H1 (cell line): Measurements from ENCODE around the gene TPM1. TPM values are rescaled to one million over a fixed set of nuclear protein-coding genes. Genes with fewer than 3 reads are reported as not detected.

ENCODE experiments used
- CHD2 ChIP-seq: IDR thresholded peaks from 2 replicates; pipeline ENCODE4 v1.6.1; 2012; ENCODE audit warnings: low read length, improper control_type of control experiment
- RFX5 ChIP-seq: IDR thresholded peaks from 2 replicates; pipeline ENCODE4 v1.6.1; 2011; ENCODE audit warnings: low read depth, low read length, improper control_type of control experiment, borderline replicate concordance
- TAF7 ChIP-seq: optimal IDR thresholded peaks from 2 replicates; pipeline ENCODE3; 2011; ENCODE audit warnings: low read depth, mild to moderate bottlenecking, inconsistent platforms, low read length, moderate library complexity, borderline replicate concordance
- polyA plus RNA-seq, 7 experiments: library from polyadenylated mRNA; depleted of rRNA in 3 of 7; stranded (reverse) in 5 of 7; unstranded in 2 of 7; fragments of >200 nt in 5 of 7; fragments of 200-250 nt in 2 of 7; gene quantifications; 1 replicate in 5 of 7; 2 replicates in 1 of 7; 4 replicates in 1 of 7; pipeline versions ENCODE4 v1.2.1 to v1.2.3, GENCODE V29; 2011 to 2013; ENCODE audit warnings: missing spikeins in 2 of 7, mixed read lengths in 2 of 7
- total RNA-seq: library from RNA; stranded (reverse); fragmentation: NEBNext Ultra II Directional; extraction: Animal tissue kit (Norgen Biotek cat#: 25700); gene quantifications from 2 replicates; pipeline ENCODE4 v1.2.1, GENCODE V29; 2021

TPM1 gene
- total and polyA plus RNA-seq, 2 of the 8 experiments (the other 6 are each of a cell fraction or from before 2014, with no cell fraction given) = 258 to 579 TPM

DNA sequence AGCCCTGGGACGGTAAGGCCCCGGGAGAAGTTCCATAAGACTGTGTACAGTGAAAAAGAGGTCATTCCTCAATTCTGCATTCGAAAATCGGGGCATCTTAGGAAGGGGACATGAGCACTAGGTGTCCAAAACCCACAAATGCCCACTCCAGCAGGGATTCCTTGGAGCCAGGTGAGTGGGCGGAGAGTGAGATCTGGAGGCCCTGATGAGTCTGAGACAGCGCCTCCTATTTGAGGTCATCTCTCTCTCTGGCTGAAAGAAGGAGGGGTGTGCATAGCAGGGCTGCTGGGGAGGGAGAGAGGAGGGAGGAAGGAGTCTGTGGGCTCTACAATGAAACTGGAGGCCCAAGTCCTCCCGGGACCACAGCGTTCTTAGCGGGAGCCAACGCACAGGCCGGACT is 41.0 kb downstream of the TPM1 start (continued):
- TF ChIP-seq RFX5 (no peak), CHD2 (no peak), TAF7 (no peak)
- TF ChIP-seq, all 59 proteins: peak for 2
